ENCODE data around the gene IGF2. TPM values are rescaled to one million over a fixed set of nuclear protein-coding genes. Genes with fewer than 3 reads are reported as not detected.

IGF2 gene
- total RNA-seq, 1 donor from 2014 or later = 56.5 TPM

GRCh38 chr11:2096919-2097301 lies 42.3 kb downstream of the IGF2 start:
- Histone ChIP-seq H3K4me1 (peaks cover 46% of the 10 kb centered on the region), H3K27ac (peak overlapping the region; percentile 84), H3K36me3 (no peaks in the 10 kb centered on the region), H3K27me3 (no peaks in the 10 kb centered on the region), H3K9me3 (no peaks in the 10 kb centered on the region), H3K4me3 (no peak overlapping the region)
- TF ChIP-seq POLR2AphosphoS5 (IDR thresholded peaks at IDR 0.05; ENCODE audit: insufficient read depth in 1 of 2, low read depth in 1 of 2) = no peak
- TF ChIP-seq CTCF (IDR thresholded peaks at IDR 0.05) = no peak
- no peak for TF ChIP-seq POLR2A (IDR thresholded peaks at IDR 0.05)
- no peak for DNase-seq (ENCODE audit: extremely low spot score in 2 of 2)
- intact Hi-C loops (cut with DNase I) = no loop called here

- H3K27me3 ChIP-seq = no peaks in the 10 kb centered on the region
- no peaks in the 10 kb centered on the region for H3K36me3 ChIP-seq
- no peaks in the 10 kb centered on the region for H3K9me3 ChIP-seq
- no peak for DNase-seq (ENCODE audit: extremely low spot score in 2 of 2)
- peak overlapping the region; percentile 84 for H3K27ac ChIP-seq
- intact Hi-C loops (cut with DNase I) = no loop called here
- no peak overlapping the region for H3K4me3 ChIP-seq
- TF ChIP-seq POLR2A (IDR thresholded peaks at IDR 0.05) = no peak
- TF ChIP-seq POLR2AphosphoS5 (IDR thresholded peaks at IDR 0.05; ENCODE audit: insufficient read depth in 1 of 2, low read depth in 1 of 2) = no peak
- TF ChIP-seq CTCF (IDR thresholded peaks at IDR 0.05) = no peak
- H3K4me1 ChIP-seq = peaks cover 46% of the 10 kb centered on the region
These were observed 42.9 kb downstream of the IGF2 start for GRCh38 chr11:2096011-2096918.

DNA sequence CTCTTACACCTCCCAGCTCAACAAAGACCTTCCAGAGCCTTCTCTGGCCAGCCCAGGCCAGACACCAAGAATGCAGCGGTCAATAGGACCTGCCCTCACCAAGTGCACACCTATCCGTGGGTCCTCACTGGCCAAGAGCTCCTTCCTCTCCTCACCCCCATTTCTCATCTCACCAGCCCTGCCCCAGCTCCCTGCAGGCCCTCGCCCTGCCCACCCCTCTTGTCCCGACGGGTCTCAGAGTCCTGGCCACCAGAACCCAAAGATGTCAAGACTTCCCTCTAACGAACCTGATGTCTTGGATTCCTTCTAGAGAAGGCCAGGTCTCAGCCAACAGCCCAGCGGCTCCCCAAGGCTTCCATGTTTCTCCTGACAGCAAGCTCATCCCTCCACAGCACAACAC lies 43.6 kb downstream of the IGF2 start:
- no peaks in the 10 kb centered on the region for H3K36me3 ChIP-seq
- TF ChIP-seq POLR2AphosphoS5 (IDR thresholded peaks at IDR 0.05; ENCODE audit: insufficient read depth in 1 of 2, low read depth in 1 of 2) (no peak), CTCF (IDR thresholded peaks at IDR 0.05) (no peak), POLR2A (IDR thresholded peaks at IDR 0.05) (no peak)
- no peak overlapping the region for H3K4me3 ChIP-seq
- no peaks in the 10 kb centered on the region for H3K27me3 ChIP-seq
- peaks cover 46% of the 10 kb centered on the region for H3K4me1 ChIP-seq
- no peak for DNase-seq (ENCODE audit: extremely low spot score in 2 of 2)
- no peak overlapping the region for H3K27ac ChIP-seq
- intact Hi-C loops (cut with DNase I) = no loop called here
- no peaks in the 10 kb centered on the region for H3K9me3 ChIP-seq

- H3K9me3 ChIP-seq = no peaks in the 10 kb centered on the region
- DNase-seq (ENCODE audit: extremely low spot score in 2 of 2) = no peak
- intact Hi-C loops (cut with DNase I) = no loop called here
- H3K4me1 ChIP-seq = peaks cover 44% of the 10 kb centered on the region
- no peak overlapping the region for H3K27ac ChIP-seq
- no peaks in the 10 kb centered on the region for H3K36me3 ChIP-seq
- no peak overlapping the region for H3K4me3 ChIP-seq
- H3K27me3 ChIP-seq = no peaks in the 10 kb centered on the region
- TF ChIP-seq POLR2A (IDR thresholded peaks at IDR 0.05) (no peak), POLR2AphosphoS5 (IDR thresholded peaks at IDR 0.05; ENCODE audit: insufficient read depth in 1 of 2, low read depth in 1 of 2) (no peak), CTCF (IDR thresholded peaks at IDR 0.05) (no peak)
These were observed 44.0 kb downstream of the IGF2 start for GRCh38 chr11:2095198-2095520.

Measured in vagina (tissue), 2 donors.